WTC11 (cell line): ENCODE measurements around the gene IGSF9B. TPM values are rescaled to one million over a fixed set of nuclear protein-coding genes. Genes with fewer than 3 reads are reported as not detected.

Source experiments
- ATF3 ChIP-seq: sonication (generic); formaldehyde crosslinking; conservative IDR thresholded peaks from 2 replicates; pipeline ENCODE4 v1.8.1; 2022; ENCODE audit warnings: mild to moderate bottlenecking, missing genetic modification reagents
- CBFB ChIP-seq: sonication (generic); formaldehyde crosslinking; IDR thresholded peaks from 2 replicates; pipeline ENCODE4 v1.8.1; 2022; ENCODE audit warnings: mild to moderate bottlenecking, low read depth, missing genetic modification reagents
- CREB1 ChIP-seq: sonication (generic); formaldehyde crosslinking; IDR thresholded peaks from 2 replicates; pipeline ENCODE4 v1.8.0; 2023; ENCODE audit warnings: mild to moderate bottlenecking, missing genetic modification reagents
- E2F1 ChIP-seq: sonication (generic); formaldehyde crosslinking; IDR thresholded peaks from 2 replicates; pipeline ENCODE4 v1.8.0; 2022; ENCODE audit warnings: mild to moderate bottlenecking, missing genetic modification reagents
- EMX1 ChIP-seq: fragments of 250-450 bp; sonication (Bioruptor Pico); IDR thresholded peaks from 2 replicates; pipeline ENCODE4 v1.8.0; 2021; ENCODE audit warnings: mild to moderate bottlenecking
- ERG ChIP-seq: fragments of 250-450 bp; sonication (Bioruptor Pico); IDR thresholded peaks from 2 replicates; pipeline ENCODE4 v1.8.0; 2021; ENCODE audit warnings: mild to moderate bottlenecking
- ESRRA ChIP-seq: sonication (generic); formaldehyde crosslinking; IDR thresholded peaks from 2 replicates; pipeline ENCODE4 v1.8.1; 2022; ENCODE audit warnings: mild to moderate bottlenecking, missing genetic modification reagents, borderline replicate concordance
- FOXK1 ChIP-seq: sonication (generic); formaldehyde crosslinking; IDR thresholded peaks from 2 replicates; pipeline ENCODE4 v1.8.0; 2022; ENCODE audit warnings: mild to moderate bottlenecking, moderate library complexity, missing genetic modification reagents
- FOXP1 ChIP-seq: sonication (generic); formaldehyde crosslinking; IDR thresholded peaks from 2 replicates; pipeline ENCODE4 v1.8.0; 2022; ENCODE audit warnings: missing genetic modification reagents, mild to moderate bottlenecking, moderate library complexity, borderline replicate concordance
- HMGXB4 ChIP-seq: sonication (generic); formaldehyde crosslinking; IDR thresholded peaks from 2 replicates; pipeline ENCODE4 v1.8.1; 2023; ENCODE audit warnings: mild to moderate bottlenecking, moderate library complexity, missing genetic modification reagents
- IRF1 ChIP-seq: sonication (generic); formaldehyde crosslinking; IDR thresholded peaks from 2 replicates; pipeline ENCODE4 v1.8.0; 2023; ENCODE audit warnings: missing genetic modification reagents
- JAZF1 ChIP-seq: fragments of 250-450 bp; sonication (Bioruptor Pico); IDR thresholded peaks from 2 replicates; pipeline ENCODE4 v1.9.0; 2021; ENCODE audit warnings: moderate library complexity, mild to moderate bottlenecking, inconsistent platforms
- KAT7 ChIP-seq: sonication (generic); formaldehyde crosslinking; IDR thresholded peaks from 2 replicates; pipeline ENCODE4 v1.8.1; 2023; ENCODE audit warnings: missing genetic modification reagents, mild to moderate bottlenecking, borderline replicate concordance
- MLX ChIP-seq: sonication (generic); formaldehyde crosslinking; IDR thresholded peaks from 2 replicates; pipeline ENCODE4 v1.8.1; 2023; ENCODE audit warnings: mild to moderate bottlenecking, missing genetic modification reagents, moderate library complexity
- MXD4 ChIP-seq: fragments of 250-450 bp; sonication (Bioruptor Pico); IDR thresholded peaks from 2 replicates; pipeline ENCODE4 v1.8.0; 2021; ENCODE audit warnings: mild to moderate bottlenecking, moderate library complexity, borderline replicate concordance
- NFYB ChIP-seq: sonication (generic); formaldehyde crosslinking; conservative IDR thresholded peaks from 2 replicates; pipeline ENCODE4 v1.8.0; 2022; ENCODE audit warnings: low read depth, missing genetic modification reagents
- NR1H2 ChIP-seq: sonication (generic); formaldehyde crosslinking; IDR thresholded peaks from 2 replicates; pipeline ENCODE4 v1.9.0; 2021; ENCODE audit warnings: mild to moderate bottlenecking, moderate library complexity, missing genetic modification reagents
- NR2C2 ChIP-seq: sonication (generic); formaldehyde crosslinking; IDR thresholded peaks from 2 replicates; pipeline ENCODE4 v1.8.0; 2022; ENCODE audit warnings: mild to moderate bottlenecking, missing genetic modification reagents
- OVOL2 ChIP-seq: fragments of 250-450 bp; sonication (Bioruptor Pico); IDR thresholded peaks from 2 replicates; pipeline ENCODE4 v1.9.0; 2021; ENCODE audit warnings: mild to moderate bottlenecking, borderline replicate concordance
- PREB ChIP-seq: sonication (generic); formaldehyde crosslinking; IDR thresholded peaks from 2 replicates; pipeline ENCODE4 v1.8.1; 2022; ENCODE audit warnings: mild to moderate bottlenecking, missing genetic modification reagents, moderate library complexity, borderline replicate concordance
- SOX15 ChIP-seq: fragments of 250-450 bp; sonication (Bioruptor Pico); IDR thresholded peaks from 2 replicates; pipeline ENCODE4 v1.9.0; 2021; ENCODE audit warnings: mild to moderate bottlenecking
- ZBTB21 ChIP-seq: sonication (generic); formaldehyde crosslinking; IDR thresholded peaks from 2 replicates; pipeline ENCODE4 v1.8.1; 2023; ENCODE audit warnings: mild to moderate bottlenecking, missing genetic modification reagents, borderline replicate concordance
- ZNF121 ChIP-seq: sonication (generic); formaldehyde crosslinking; IDR thresholded peaks from 2 replicates; pipeline ENCODE4 v1.8.0; 2023; ENCODE audit warnings: missing genetic modification reagents
- ZNF219 ChIP-seq: sonication (generic); formaldehyde crosslinking; IDR thresholded peaks from 2 replicates; pipeline ENCODE4 v1.8.0; 2023; ENCODE audit warnings: missing genetic modification reagents, mild to moderate bottlenecking, borderline replicate concordance
- ZNF263 ChIP-seq: sonication (generic); formaldehyde crosslinking; IDR thresholded peaks from 2 replicates; pipeline ENCODE4 v1.8.1; 2022; ENCODE audit warnings: low read depth, mild to moderate bottlenecking, moderate library complexity, missing genetic modification reagents
- ZNF396 ChIP-seq: fragments of 250-450 bp; sonication (Bioruptor Pico); IDR thresholded peaks from 2 replicates; pipeline ENCODE4 v1.8.0; 2021; ENCODE audit warnings: mild to moderate bottlenecking, moderate library complexity, borderline replicate concordance
- total RNA-seq: library from RNA; stranded (reverse); gene quantifications from 3 replicates; pipeline ENCODE4 v1.2.3, GENCODE V29; 2021
- TF ChIP-seq, protein P1 (sequence below): sonication (generic); formaldehyde crosslinking; IDR thresholded peaks from 2 replicates; pipeline ENCODE4 v1.8.0; 2022; ENCODE audit warnings: mild to moderate bottlenecking, missing genetic modification reagents
- TF ChIP-seq, protein P2 (sequence below): fragments of 250-450 bp; sonication (Bioruptor Pico); conservative IDR thresholded peaks from 2 replicates; pipeline ENCODE4 v1.9.0; 2021; ENCODE audit warnings: mild to moderate bottlenecking

IGSF9B gene
- total RNA-seq, 1 experiment from 2014 or later: 52.7 TPM

DNA sequence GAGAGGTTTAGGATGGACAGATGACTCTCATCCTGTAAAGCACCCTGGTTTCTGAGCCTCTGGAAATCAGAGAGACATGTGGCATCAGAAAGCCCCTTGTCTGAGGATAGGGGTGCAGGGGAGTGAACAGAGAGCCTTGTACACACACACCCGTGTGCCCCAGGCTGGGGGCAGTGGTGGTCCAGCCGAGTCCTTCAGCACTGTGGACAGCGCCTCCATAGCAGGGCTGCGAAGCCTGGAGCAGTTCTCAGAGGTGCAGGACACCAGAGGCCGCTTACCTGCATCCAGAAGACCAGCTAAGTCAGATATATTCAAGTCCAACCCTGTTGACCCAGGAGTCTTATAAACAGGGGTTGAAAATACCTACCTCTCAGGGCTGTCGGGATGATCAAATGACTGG, 11.5 kb upstream of the IGSF9B start (continued):
- no peak for TF ChIP-seq MXD4 (CRISPR knock-in tag)
- peak; percentile 49; the same call in 1 of the 2 replicates for TF ChIP-seq FOXK1 (CRISPR knock-in tag)
- TF ChIP-seq, protein P1, sequence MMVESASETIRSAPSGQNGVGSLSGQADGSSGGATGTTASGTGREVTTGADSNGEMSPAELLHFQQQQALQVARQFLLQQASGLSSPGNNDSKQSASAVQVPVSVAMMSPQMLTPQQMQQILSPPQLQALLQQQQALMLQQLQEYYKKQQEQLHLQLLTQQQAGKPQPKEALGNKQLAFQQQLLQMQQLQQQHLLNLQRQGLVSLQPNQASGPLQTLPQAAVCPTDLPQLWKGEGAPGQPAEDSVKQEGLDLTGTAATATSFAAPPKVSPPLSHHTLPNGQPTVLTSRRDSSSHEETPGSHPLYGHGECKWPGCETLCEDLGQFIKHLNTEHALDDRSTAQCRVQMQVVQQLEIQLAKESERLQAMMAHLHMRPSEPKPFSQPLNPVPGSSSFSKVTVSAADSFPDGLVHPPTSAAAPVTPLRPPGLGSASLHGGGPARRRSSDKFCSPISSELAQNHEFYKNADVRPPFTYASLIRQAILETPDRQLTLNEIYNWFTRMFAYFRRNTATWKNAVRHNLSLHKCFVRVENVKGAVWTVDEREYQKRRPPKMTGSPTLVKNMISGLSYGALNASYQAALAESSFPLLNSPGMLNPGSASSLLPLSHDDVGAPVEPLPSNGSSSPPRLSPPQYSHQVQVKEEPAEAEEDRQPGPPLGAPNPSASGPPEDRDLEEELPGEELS: peak; percentile 46; the same call in 1 of the 2 replicates
- TF ChIP-seq CBFB (CRISPR knock-in tag): no peak
- no peak for TF ChIP-seq KAT7
- no peak for TF ChIP-seq ZBTB21 (CRISPR knock-in tag)
- TF ChIP-seq ZNF396 (CRISPR knock-in tag): no peak
- TF ChIP-seq NR1H2 (CRISPR knock-in tag): no peak
- TF ChIP-seq ERG (CRISPR knock-in tag): no peak
- no peak for TF ChIP-seq SOX15 (CRISPR knock-in tag)
- TF ChIP-seq OVOL2 (CRISPR knock-in tag): no peak
- TF ChIP-seq ZNF263 (CRISPR knock-in tag): no peak
- peak; percentile 82; the same call in 1 of the 2 replicates for TF ChIP-seq ZNF219
- no peak for TF ChIP-seq JAZF1 (CRISPR knock-in tag)
- no peak for TF ChIP-seq PREB (CRISPR knock-in tag)
- TF ChIP-seq ATF3 (CRISPR knock-in tag): no peak
- TF ChIP-seq MLX (CRISPR knock-in tag): no peak
- peak; percentile 73; the same call in 1 of the 2 replicates for TF ChIP-seq ESRRA
- no peak for TF ChIP-seq NR2C2
- TF ChIP-seq CREB1: no peak
- TF ChIP-seq IRF1 (CRISPR knock-in tag): no peak
- TF ChIP-seq NFYB (CRISPR knock-in tag): 0 out of 2 replicates have a peak, but pooled peaks have one; percentile 9
- no peak for TF ChIP-seq E2F1
- TF ChIP-seq, protein P2, sequence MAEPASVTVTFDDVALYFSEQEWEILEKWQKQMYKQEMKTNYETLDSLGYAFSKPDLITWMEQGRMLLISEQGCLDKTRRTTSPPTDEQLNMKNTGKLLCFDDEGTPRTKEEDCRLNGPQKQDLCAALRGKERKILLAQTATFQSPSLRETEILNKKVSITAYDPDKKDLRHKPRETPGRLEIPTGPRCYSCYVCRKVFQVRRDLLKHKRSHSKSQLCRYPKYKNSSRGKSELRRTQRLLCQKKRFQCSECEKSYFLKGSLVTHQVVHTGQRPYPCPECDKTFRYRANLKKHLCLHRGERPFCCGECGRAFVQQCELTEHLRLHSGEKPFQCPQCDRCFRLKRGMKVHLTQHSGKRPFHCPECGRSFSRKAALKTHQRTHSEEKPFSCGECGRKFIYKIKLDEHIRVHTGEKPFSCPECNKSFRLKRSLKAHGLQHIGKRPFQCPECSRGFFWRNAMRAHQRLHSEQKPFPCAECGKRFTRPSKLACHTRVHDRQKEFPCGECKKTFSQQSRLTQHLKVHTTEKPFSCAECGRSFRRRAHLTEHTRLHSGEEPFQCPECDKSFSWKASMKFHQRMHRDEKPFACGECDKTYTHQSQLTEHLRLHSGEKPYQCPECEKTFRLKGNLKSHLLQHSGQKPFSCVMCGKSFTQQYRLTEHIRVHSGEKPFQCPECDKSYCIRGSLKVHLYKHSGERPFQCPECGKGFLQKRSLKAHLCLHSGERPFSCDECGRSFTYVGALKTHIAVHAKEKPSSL: no peak
- no peak for TF ChIP-seq EMX1 (CRISPR knock-in tag)
- no peak for TF ChIP-seq HMGXB4
- TF ChIP-seq FOXP1: peak; percentile 52; the same call in 1 of the 2 replicates
- TF ChIP-seq ZNF121 (CRISPR knock-in tag): no peak
